NCI-H146 (cell line): ENCODE results near the gene PRKCI.
"Not testable (repeated sequence)": the region's sequence is repeated elsewhere in the genome, so short reads cannot be mapped to it uniquely, and the experiment has no call there.

ENCODE experiments used
- DNase-seq: peaks from one replicate; lab custom pipeline; 2025; lab: John Stamatoyannopoulos, UW

The PRKCI gene

DNA sequence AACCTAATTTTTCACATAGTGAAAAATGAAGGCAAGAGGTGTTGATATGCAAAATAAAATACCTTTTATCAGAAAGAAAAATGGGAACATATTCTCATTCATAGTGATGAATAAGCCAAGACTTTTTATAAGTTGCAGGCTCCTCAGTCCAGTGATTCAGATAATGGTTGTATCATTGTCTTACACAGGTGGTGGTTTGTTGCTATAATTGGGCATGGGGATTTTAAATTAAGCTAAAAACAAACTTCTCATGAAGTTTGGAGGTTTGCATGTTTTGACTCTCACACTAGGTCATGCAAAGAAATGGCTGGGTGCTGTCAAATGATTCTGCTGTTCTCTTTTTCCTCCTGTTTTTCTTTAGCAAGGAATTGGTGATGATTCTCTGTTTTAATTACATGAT lies 74.5 kb downstream of the PRKCI start:
- DNase-seq: no peak

DNA sequence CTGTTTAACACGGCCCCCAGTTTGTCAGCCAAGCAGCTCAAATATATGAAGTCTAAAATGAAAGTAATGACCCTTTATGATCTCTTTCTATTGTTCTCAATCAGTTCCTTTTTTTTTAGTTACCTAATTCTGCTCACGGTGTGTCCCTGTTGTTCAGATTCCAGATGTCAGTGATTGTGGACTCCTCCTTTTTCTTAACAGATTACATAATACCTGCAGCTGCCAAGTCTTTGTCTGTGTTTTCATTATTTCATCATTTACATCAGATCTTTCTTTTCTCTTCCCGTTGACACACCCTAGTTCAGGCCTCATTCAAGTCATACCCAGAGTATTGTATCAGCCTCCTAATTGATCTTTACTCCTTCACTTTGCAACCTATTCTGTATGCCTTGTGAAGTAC lies 79.2 kb downstream of the PRKCI start:
- DNase-seq: peak; percentile 29

- no peak for DNase-seq
Measured at GRCh38 chr3:170302008-170302407, 79.8 kb downstream of the PRKCI start.

- DNase-seq: no peak
Measured at GRCh38 chr3:170306015-170306414, 83.8 kb downstream of the PRKCI start.

- DNase-seq: no peak
Measured at GRCh38 chr3:170307671-170308405, 85.6 kb downstream of the PRKCI start.

DNA sequence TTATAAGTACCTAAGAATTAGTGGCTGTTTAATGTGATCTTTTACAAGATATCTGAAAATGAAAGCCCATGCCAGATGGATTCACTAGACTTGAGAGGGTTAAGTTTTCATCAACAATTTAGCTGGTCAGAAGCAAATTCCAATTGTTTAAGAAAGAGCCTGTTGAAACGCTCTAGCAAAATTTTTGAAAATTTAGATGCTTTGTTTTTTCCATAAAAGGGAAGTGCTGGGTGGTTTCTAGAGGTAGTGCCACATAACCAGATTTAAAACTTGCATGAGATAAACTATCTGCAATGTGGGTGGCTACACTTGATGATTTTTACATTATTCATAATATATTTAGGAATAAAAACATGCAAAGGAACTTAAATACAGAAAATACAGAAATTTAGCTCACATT lies 86.8 kb downstream of the PRKCI start:
- no peak for DNase-seq

- DNase-seq: no peak
Measured at GRCh38 chr3:170317954-170318353, 95.7 kb downstream of the PRKCI start.

GRCh38 chr3:170320461-170321121 lies 98.4 kb downstream of the PRKCI start:
- no peak for DNase-seq

DNA sequence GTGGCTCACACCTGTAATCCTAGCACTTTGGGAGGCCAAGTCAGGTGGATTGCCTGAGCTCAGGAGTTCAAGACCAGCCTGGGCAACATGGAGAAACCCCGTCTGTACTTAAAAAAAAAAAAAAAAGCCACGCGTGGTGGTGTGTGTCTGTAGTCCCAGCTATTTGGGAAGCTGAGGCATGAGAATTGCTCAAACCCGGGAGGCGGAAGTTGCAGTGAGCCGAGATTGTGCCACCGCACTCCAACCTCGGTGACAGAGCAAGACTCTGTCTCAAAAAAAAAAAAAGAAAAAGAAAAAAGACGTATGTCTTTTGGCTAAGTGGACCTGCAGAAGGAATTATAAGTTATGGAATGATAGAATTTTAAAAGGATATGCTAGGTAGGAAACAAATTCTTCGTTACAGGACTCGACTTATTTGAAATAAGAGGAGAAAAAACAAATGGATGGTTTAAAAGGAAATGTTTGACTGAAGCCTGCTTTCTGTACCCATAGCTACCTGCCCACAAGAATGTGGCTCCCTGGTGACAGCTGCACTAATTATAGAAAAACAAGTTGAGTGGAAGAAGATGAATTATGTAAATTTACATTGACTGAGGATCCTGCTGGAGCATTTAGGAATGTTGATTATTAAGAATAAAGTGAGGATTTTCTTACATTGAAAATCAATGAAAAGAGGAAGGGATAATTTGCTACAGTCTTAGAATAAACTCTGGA lies 99.3 kb downstream of the PRKCI start:
- DNase-seq: peak; percentile 34

GRCh38 chr3:170322566-170323269 lies 100.5 kb downstream of the PRKCI start:
- no peak for DNase-seq

GRCh38 chr3:170323331-170323730 lies 101.1 kb downstream of the PRKCI start:
- no peak for DNase-seq

GRCh38 chr3:170324962-170325361 lies 102.7 kb downstream of the PRKCI start:
- DNase-seq: no peak

GRCh38 chr3:170327040-170327808 lies 105.0 kb downstream of the PRKCI start:
- no peak for DNase-seq

DNA sequence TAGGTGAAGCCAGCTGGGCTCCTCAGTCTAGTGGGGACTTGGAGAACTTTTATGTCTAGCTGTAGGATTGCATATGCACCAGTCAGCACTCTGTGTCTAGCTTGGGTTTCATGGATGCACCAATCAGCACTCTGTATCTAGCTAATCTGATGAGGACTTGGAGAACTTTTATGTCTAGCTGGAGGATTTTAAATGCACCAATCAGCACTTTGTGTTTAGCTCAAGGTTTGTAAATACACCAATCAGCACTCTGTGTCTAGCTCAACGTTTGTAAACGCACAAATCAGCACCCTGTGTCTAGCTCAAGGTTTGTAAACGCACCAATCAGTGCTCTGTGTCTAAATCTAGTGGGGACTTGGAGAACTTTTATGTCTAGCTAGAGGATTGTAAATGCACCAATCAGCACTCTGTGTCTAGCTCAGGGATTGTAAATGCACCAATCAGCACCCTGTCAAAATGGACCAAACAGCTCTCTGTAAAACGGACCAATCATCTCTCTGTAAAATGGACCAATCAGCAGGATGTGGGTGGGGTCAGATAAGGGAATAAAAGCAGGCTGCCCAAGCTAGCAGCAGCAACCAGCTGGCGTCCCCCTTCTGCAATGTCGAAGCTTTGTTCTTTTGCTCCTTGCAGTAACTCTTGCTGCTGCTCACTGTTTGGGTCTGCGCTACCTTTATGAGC lies 105.8 kb downstream of the PRKCI start:
- DNase-seq: not testable (repeated sequence)

GRCh38 chr3:170330366-170330765 lies 108.1 kb downstream of the PRKCI start:
- DNase-seq: no peak

DNA sequence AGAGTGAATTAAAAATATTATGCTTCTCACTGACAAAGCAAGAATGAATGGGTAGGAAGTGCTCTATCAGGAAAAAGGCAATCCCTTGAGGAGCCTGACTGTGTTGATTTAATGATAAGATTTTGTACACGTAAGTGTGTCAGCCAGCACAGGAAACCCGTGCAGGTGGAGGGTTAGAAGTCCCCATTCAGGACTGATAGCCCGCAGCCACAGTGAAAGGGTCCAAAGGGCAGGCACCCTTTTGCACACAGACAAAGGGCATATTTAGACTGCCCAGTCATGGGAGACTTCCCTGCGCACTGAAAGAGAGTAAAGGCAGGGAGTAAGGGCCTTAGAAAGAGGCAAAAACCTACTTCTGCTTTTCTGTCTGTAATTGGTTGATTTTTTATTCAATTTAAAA lies 108.9 kb downstream of the PRKCI start:
- peak; percentile 88 for DNase-seq

DNA sequence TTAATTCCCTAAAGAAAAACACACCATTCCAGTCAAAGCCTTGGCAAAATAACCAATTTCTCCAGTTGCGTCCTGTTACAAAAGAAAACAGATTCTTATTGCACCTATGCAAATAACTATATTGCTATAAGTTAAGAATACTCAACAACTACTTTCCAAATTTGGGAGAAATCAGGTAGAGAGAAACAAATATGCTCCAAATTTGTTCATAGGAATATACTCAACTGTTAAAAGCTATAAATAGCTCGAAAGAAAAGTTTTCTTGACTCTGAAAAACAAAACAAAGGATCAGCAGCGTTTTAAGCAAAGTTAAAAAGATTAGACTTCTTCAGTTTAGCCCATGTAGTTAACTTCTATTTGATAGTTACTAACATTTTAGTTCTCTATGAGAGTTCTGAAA lies 115.2 kb downstream of the PRKCI start:
- DNase-seq: no peak

GRCh38 chr3:170338690-170339340 lies 116.6 kb downstream of the PRKCI start:
- DNase-seq: no peak

DNA sequence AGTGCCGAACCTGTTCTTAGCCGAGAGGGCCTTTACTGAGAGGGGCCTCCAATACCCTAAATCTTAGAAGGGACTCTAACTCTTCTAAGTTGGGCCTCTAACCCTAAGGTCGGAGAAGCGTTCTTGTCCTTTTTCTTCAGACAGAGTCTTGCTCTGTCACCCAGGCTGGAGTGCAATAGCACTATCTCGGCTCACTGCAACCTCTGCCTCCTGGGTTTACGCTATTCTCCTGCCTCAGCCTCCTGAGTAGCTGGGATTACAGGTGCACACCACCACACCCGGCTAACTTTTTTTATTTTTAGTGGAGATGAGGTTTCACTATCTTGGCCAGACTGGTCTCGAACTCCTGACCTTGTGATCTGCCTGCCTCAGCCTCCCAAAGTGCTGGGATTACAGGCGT lies 120.0 kb downstream of the PRKCI start:
- DNase-seq: not testable (repeated sequence)

DNA sequence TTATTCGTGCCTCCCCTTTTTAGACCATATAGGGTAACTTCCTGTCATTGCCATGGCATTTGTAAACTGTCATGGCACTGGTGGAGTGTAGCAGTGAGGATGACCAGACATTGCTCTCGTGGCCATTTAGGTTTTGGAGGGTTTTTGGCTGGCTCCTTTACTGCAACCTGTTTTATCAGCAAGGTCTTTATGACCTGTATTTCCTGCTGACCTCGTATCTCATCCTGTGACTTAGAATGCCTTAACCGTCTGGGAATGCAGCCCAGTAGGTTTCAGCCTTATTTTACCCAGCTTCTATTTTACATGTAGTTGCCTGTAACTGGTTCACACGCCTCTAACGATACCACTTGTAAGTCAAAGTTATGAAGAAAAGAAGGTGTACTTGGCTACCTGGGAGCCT lies 121.6 kb downstream of the PRKCI start:
- not testable (repeated sequence) for DNase-seq

- DNase-seq: no peak
Measured at GRCh38 chr3:170344971-170345370, 122.7 kb downstream of the PRKCI start.
